Caki2 (cell line): ENCODE data around the gene FNDC3B. TPM values are rescaled to one million over a fixed set of nuclear protein-coding genes. Genes with fewer than 3 reads are reported as not detected.
"Not testable (repeated sequence)": the region's sequence is repeated elsewhere in the genome, so short reads cannot be mapped to it uniquely, and the experiment has no call there.

Experiments
- DNase-seq: peaks from one replicate; pipeline ENCODE4 v3.0.0-alpha.2; 2015; ENCODE audit warnings: low read depth
- in situ Hi-C: cut with HindIII; loops from 2 replicates; pipeline ENCODE4 v1.10.0; 2016; ENCODE audit warnings: low sequenced_read_pairs, low pct_unique_long_range_greater_than_20kb, mixed read lengths
- total RNA-seq: library from RNA; depleted of rRNA; stranded (reverse); fragments of >200 nt; shearing (Covaris generic); gene quantifications from 2 replicates; pipeline ENCODE4 v1.2.3, GENCODE V29; 2014; ENCODE audit warnings: low replicate concordance

Gene FNDC3B
- total RNA-seq, 1 experiment from 2014 or later = 77.7 TPM

DNA sequence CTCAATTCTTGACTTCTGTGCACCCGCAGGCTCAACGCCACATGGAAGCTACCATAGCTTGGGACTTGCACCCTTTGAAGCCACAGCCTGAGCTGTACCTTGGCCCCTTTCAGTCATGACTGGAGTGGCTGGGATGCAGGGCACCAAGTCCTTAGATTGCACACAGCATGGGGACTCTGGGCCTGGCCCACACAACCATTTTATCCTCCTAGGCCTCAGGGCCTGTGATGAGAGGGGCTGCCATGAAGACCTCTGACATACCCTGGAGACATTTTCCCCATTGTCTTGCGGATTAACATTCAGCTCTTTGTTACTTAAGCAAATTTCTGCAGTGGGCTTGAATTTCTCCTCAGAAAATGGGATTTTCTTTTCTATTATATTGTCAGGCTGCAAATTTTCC, 203.1 kb downstream of the FNDC3B start:
- DNase-seq, in situ Hi-C loops: not testable (repeated sequence)

DNA sequence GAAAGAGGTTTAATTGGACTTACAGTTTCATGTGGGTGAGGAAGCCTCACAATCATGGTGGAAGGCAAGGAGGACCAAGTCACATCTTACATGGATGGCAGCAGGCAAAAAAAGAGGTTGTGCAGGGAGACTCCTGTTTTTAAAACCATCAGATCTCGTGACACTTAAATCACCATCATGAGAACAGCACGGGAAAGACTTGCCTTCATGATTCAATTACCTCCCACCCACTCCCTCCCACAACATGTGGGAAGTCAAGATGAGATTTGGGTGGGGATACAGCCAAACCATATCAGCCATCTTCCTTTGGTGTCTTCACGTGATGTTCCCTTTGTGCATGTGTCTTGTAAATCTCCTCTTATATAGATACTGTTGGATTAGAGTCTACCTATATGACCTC, 204.0 kb downstream of the FNDC3B start:
- DNase-seq, in situ Hi-C loops: not testable (repeated sequence)

DNA sequence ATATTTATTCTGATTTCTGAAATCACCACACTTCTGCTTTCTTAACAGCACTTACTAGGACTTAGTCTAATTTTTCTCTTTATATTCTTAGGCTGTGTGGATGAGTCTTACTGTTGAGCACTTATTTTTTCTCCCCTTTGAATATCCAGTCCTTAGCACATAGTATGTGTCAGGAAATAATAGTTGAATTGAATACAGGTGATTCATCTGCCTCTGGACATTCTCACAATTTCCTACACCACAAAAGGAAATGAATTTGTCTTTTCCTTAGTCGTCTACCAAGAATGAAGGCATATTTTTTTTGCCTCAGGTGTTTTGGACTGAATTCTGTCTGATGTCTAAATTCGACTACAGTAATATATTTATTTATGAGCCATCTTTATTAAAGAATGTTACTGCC, 204.6 kb downstream of the FNDC3B start:
- in situ Hi-C loops = no loop called here

DNA sequence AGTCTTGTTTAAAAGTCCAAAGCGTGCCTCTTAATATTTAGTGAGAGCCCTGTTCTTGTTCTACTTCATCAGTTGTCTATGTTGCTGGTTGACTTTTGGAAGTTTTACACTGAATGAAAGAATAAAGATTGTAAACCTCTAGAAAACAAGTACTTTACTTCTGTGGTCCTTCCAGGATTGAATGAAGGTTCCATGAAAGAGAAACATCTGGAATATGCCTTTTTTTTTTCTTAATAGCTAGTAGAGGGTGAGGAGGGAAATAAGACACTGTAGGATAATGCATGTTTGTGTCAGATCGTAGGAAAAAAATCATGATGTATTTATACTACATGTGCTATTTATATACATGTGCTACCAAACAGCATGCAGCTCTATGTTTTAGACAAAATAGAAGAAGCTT, 205.9 kb downstream of the FNDC3B start:
- in situ Hi-C loops = no loop called here
- no peak for DNase-seq

More for the DNA sequence above, 204.6 kb downstream of the FNDC3B start:
- no peak for DNase-seq

DNA sequence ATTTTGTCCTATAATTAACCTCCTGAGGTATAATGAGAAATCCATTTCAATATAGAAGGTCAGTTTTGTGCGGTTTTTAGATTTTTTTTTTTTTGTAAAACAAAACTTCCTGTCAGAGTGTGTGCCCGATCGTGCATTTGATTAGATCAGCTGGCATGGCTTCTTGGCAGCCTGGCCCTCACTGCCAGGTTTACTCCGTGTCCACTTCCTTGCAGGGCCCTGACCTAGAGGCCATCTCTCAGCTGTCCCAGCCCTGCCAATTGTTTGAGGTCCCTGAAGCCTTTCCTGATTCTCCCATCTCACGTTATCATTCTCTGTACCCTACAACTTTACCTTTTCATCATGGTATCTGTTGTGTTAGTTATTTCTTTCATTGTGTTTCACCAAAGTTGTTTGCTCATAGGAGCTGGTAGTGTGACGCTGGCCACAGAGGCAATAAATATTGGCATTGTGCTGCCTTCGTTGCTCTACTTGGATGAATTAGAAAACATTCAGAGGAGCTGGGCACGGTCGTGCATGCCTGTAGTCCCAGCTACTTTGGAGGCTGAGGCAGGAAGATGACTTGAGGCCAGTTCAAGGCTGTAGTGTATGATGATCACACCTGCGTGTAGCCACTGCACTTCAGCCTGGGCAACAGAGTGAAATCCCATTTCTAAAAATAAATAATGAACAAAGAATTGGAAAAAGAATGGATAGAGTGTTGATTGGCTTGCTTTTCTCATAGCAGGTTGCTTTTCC, 206.9 kb downstream of the FNDC3B start:
- in situ Hi-C loops = no loop called here

DNA sequence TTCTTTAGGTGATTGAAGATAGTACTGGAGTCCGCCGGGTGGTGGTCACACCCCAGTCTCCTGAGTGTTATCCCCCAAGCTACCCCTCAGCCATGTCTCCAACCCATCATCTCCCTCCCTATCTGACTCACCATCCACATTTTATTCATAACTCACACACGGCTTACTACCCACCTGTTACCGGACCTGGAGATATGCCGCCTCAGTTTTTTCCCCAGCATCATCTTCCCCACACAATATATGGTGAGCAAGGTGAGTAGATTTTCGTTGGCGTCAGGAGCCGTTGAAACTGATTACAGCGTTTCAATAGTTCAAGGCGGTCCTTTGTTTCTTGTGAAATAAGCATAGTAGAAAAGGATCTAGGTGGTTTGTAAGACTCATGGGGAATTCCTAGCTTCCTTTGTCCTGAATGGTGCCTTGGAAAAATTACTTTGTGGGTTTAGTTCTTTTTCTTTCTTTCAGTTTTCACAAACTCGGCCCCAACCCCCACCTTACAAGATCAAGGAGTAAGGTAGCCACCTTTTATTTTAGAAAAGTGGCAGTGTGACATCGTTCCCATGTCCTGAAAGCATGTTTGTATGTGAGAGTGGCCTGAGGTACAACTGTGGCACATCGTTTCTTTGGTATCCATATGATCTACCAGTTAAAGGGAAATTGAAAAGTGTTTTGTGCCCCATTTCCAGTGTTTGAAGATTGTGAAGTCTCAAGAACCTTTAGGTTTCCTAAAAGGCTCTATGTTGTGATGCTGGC, 208.3 kb downstream of the FNDC3B start:
- DNase-seq = no peak
- in situ Hi-C loops = no loop called here

More for the DNA sequence above, 206.9 kb downstream of the FNDC3B start:
- DNase-seq = no peak

DNA sequence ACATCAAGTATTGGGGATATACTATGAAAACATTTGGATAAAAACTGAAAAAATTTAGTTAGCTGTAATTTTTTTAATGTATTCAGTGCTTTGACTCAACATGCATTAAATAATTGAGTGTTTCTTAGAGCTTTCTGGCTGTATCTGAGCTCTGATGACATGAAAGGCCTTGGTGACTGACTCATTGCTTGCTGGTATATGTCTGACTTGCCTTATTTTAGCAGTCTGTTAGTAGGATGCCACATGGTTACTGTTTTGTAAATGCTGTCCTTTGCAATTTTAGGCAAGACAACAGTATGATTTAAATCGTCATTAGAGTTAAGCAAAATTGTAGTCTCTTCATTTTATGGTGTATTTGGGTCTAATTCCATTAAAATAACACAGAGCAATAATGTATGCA, 209.7 kb downstream of the FNDC3B start:
- no peak for DNase-seq
- in situ Hi-C loops = no loop called here

DNA sequence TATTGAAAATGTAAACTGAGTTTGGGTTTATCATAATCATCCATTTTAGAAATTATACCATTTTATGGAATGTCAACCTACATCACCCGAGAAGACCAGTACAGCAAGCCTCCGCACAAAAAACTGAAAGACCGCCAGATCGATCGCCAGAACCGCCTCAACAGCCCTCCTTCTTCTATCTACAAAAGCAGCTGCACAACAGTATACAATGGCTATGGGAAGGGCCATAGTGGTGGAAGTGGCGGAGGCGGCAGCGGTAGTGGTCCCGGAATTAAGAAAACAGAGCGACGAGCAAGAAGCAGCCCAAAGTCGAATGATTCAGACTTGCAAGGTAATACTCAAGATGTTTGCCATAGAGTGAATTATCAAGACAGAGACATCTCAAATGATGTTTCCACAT, 211.8 kb downstream of the FNDC3B start:
- DNase-seq = no peak
- in situ Hi-C loops = no loop called here

DNA sequence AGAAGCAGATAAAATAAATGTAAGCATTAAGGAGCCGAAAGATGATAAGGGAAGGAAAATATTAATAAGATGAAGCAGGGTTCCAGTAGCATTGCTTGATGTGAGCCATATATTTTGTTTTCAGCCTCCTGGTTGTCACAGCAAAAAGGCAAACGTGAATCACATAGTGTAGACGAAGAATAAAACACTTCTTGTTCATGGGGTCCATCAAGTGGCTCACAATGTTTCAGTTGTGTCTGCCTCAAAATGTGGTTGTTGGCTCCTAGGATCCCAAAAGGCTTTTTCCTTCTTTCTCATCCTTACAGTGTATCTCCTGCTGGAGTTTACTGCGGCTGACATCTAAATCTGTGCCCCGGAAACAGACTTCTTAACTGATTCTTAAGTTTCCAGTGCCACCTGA, 213.8 kb downstream of the FNDC3B start:
- DNase-seq = no peak
- in situ Hi-C loops = no loop called here

DNA sequence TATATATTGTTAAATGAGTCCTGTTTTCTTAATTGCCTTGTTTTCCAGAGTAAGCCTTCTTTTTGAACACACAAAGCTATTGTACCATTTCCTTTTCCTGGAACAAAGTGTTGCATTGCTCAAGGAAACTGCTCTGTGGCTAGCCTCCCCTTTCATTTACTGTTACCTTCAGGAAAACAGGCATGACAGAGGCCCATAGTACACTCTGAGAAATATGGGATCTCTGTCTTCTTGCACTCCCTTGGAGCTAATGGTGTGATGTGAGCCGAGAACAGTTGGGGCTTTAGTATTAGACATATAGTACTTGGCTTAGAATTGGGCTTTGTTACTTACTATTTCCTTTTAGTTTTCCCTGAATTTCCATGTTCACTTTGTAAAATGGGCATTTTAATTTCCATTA, 215.2 kb downstream of the FNDC3B start:
- in situ Hi-C loops = no loop called here
- no peak for DNase-seq

DNA sequence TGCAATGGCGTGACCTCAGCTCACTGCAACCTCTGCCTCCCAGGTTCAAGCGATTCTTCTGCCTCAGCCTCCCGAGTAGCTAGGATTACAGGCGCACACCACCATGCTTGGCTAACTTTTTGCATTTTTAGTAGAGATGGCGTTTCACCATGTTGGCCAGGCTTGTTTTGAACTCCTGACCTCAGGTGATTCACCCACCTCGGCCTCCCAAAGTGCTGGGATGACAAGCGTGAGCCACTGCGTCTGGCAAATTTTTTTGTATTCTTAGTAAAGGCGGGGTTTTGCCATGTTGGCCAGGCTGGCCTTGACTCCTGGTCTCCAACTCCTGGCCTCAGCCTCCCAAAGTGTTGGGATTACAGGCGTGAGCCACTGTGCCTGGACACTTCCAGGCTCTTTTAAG, 215.9 kb downstream of the FNDC3B start:
- DNase-seq, in situ Hi-C loops: not testable (repeated sequence)

DNA sequence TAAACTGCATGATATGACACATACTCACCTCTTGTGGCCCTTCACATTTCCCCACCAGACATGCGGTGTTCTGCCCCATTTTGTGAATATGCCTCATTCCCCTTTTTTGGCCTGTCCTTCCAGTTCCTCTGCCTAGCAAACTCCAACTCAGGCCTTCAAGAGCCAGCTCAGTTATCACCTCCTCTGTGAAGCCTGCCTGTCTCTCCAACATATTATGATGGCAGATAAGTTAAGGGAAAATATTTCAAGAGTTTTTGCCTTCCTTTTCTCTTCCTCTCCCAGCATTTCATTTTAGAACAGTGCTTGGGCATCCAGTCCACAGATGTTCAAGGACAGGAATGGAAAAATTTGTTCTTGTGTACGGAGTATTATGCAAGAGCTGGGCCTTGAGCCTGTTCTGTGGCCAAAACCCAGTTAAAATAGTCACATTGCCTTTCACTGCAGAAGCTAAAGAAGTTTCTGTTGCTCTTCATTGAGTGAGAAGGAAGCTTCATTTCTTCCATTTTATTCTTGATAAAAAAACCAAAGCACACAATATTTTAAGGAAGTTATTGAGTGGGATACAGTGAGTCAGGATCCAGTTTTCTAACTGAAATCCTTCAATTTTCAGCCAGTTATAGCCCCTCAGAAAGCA, 216.8 kb downstream of the FNDC3B start:
- no peak for DNase-seq
- in situ Hi-C loops = no loop called here

DNA sequence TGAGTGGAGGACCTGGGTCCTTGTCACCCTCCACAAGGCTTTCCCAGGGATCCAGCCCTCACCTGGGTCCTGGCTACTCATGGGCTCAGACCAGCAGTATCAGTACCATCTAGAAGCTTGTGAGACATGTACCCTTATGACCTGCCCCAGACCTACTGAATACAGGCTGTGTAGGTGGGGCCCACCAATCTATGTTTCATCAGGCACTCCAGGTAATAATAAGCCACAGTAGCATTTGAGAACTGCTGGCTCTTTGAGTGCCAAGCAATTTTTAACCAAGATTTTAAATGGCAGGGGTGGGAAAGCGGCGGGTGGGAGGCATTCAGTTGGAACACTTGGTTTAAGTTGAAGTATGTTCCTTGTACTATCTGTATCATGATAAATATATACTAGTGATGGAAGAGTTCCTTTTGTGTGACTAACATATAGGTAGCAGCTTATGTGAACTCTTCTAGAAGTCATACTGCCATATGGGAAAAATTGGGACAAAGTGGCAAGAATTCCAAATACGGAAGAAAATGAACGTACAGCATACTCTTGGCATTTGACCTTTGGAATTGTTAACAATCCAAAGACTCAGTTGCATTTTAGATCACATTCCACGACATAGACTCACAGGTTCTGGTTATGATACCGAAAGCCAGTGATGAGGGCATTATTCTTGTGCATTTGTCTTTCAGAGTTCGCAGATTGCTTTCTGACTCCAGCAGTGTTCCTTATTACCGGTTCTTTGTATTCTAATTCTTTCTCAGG, 218.4 kb downstream of the FNDC3B start:
- in situ Hi-C loops = no loop called here
- DNase-seq = peak; percentile 85

DNA sequence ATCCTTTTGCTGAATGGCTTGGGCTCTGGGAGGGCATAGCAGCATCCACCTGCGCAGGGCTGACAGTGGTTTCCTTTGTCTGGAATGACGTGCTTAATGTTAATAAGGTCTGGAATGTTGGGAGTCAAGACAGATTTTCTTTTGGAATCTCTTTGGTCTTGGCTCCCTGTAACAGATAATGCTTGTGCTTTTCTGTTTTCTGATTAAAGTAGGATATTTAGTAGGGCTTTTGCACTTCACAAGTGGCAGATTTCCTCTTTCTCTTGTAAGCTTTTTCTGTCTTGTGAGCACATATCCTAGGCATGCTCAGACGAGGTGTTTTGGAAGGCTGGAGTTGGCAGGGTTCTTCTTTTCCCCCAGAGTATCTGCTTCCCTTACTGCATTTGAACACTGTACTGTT, 219.2 kb downstream of the FNDC3B start:
- in situ Hi-C loops = no loop called here
- no peak for DNase-seq

DNA sequence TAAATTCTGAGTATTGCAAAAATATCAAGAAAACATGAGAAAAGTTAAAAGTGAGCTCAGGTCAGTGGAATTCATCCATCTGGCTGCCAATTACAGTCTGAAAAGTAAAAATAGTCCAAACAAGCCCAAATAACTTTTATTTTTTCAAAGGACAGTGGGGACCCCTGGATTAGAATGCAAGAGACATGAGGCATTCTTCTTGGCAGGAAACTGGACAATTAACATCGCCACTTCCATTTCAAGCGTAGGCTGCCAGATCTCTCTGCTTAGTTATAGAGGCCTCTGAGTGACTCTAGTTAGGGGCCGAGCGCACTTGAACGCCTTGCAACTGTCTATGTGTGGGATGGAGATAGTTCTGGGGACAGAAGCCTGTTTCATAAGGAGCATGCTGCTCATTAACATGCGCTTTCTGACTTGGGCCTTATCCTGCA, 219.7 kb downstream of the FNDC3B start:
- no peak for DNase-seq
- in situ Hi-C loops = no loop called here

DNA sequence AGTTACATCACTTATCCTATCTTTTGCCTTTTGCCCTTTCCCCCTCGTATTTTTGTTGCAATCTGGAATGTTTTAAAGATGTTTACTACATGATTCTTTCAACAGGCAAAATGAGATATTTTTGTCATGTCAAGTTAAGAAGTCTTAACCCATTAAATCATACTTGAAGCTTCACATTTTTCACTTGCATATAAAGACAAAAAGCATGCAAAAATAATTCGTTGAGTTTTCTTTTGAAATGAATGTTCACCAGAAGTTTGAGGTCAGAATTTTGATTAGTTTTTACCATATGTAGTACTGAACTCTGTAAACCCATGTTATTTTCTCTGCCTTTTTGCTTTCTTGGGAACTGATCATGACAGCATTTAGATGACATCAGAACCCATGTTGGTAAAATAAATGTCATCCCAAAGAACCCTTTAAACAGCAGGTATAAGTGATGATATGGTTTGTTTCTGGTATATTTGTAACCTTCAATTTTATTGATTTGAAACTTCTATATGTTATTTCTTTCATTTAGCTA, 220.4 kb downstream of the FNDC3B start:
- DNase-seq = no peak
- in situ Hi-C loops = no loop called here

DNA sequence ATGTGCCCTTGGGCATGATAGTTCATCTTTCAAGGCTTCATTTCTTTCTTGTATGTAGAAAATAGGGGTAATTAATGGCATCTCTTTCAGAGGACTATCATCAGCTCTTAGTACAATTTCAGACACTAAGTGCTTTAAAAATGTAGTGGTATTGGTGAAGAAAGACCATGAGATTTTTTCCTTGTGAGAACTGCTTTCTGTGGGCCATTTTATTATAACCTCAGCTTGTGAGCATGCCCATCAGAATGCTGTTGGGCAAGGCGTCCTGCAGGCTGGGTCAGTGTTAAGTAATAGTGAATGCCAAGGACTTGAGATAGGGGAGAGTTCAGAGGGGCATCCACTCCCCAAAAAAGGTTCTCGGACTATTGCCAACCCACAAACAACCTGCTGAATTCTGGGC, 221.0 kb downstream of the FNDC3B start:
- in situ Hi-C loops = no loop called here
- DNase-seq = no peak

DNA sequence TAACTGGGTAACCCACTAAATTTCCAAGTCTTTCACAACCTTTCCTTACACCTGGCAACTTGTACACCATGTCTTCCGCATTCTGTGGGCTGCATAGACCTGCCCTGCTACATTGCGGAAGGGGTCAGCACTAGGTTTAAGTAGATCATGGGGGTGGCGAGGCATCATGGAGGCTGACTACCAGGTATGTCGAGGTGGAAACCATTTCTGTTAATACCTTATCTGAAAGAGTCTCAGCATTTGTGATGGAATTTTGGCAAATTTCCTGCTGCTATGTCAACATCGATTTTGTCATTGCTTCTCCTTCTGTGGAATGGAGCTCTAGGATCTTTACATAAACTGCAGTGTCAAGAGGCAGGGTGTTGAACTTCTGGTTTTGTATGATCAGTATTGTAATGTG, 221.7 kb downstream of the FNDC3B start:
- DNase-seq = peak; percentile 26
- in situ Hi-C loops = no loop called here
